SK-N-SH (cell line): Measurements from ENCODE around the gene TUBA8. TPM values are rescaled to one million over a fixed set of nuclear protein-coding genes. Genes with fewer than 3 reads are reported as not detected.

ENCODE experiments used
- CTCF ChIA-PET: fragments of 300-600, 350-600 bp; formaldehyde crosslinking; extraction: SDS; loops from one replicate; lab custom pipeline; 2021; lab: Yijun Ruan, JAX
- POLR2A ChIA-PET: fragments of 350-600 bp; sonication (Branson Sonifier 250); formaldehyde crosslinking; extraction: SDS; loops from one replicate; lab custom pipeline; 2020; ENCODE audit warnings: antibody characterized with exemption, inconsistent platforms; lab: Yijun Ruan, JAX
- DNase-seq: peaks from one replicate; pipeline ENCODE4 v3.0.0; 2012
- H2AFZ ChIP-seq: fragments of 200-600 bp; sonication (generic); 2 replicates; pipeline ENCODE4 v1.8.1; 2016; ENCODE audit warnings: antibody characterized with exemption, mild to moderate bottlenecking, low read depth
- H3F3A ChIP-seq: fragments of 200-600 bp; sonication (generic); replicated peaks from 2 replicates; pipeline ENCODE3; 2016; ENCODE audit warnings: antibody characterized with exemption, mild to moderate bottlenecking; ENCODE audit not compliant: insufficient read depth
- H3K27ac ChIP-seq, 2 experiments: fragments of 200-500 bp in 1 of 2; fragments of 200-600 bp in 1 of 2; sonication (Bioruptor generic) in 1 of 2; sonication (generic), shearing (Covaris generic) in 1 of 2; 2 replicates each; pipeline versions ENCODE4 v1.5.1 to v1.6.1; 2014 to 2016; ENCODE audit warnings: low read depth in 2 of 2, inconsistent platforms in 1 of 2, low read length in 1 of 2, mild to moderate bottlenecking in 1 of 2, mixed read lengths in 1 of 2
- H3K27me3 ChIP-seq: fragments of 200-600 bp; sonication (generic), shearing (Covaris generic); 2 replicates; pipeline ENCODE4 v1.6.1; 2016; ENCODE audit warnings: mixed run types; ENCODE audit not compliant: insufficient read depth
- H3K36me3 ChIP-seq, 2 experiments: fragments of 200-500 bp in 1 of 2; fragments of 200-600 bp in 1 of 2; sonication (Bioruptor generic) in 1 of 2; sonication (generic) in 1 of 2; replicated peaks in 1 of 2; 2 replicates each; pipeline versions ENCODE3 to v1.5.1; 2014 to 2016; ENCODE audit warnings: low read length in 1 of 2, mild to moderate bottlenecking in 1 of 2; ENCODE audit not compliant: insufficient read depth in 2 of 2, control insufficient read depth in 1 of 2
- H3K4me1 ChIP-seq, 2 experiments: fragments of 200-500 bp in 1 of 2; fragments of 200-600 bp in 1 of 2; sonication (Bioruptor generic) in 1 of 2; sonication (generic), shearing (Covaris generic) in 1 of 2; 2 replicates each; pipeline versions ENCODE4 v1.5.1 to v1.6.1; 2014 to 2016; ENCODE audit warnings: low read depth in 1 of 2, low read length in 1 of 2, mixed run types in 1 of 2; ENCODE audit not compliant: insufficient read depth in 2 of 2, control insufficient read depth in 1 of 2
- H3K4me2 ChIP-seq: fragments of 200-600 bp; sonication (generic), shearing (Covaris generic); 2 replicates; pipeline ENCODE4 v1.6.1; 2017; ENCODE audit warnings: mixed run types
- H3K4me3 ChIP-seq, 2 experiments: fragments of 200-500 bp in 1 of 2; fragments of 200-600 bp in 1 of 2; sonication (Bioruptor generic) in 1 of 2; sonication (generic), shearing (Covaris generic) in 1 of 2; 2 replicates each; pipeline versions ENCODE4 v1.5.1 to v1.8.1; 2014 to 2016; ENCODE audit warnings: low read depth in 2 of 2, inconsistent platforms in 1 of 2, low read length in 1 of 2, mild to moderate bottlenecking in 1 of 2, mixed read lengths in 1 of 2, moderate library complexity in 1 of 2
- H3K79me2 ChIP-seq: fragments of 200-600 bp; sonication (generic); 2 replicates; pipeline ENCODE4 v1.8.1; 2017; ENCODE audit warnings: mild to moderate bottlenecking; ENCODE audit not compliant: insufficient read depth
- H3K9ac ChIP-seq: fragments of 200-600 bp; sonication (generic); 2 replicates; pipeline ENCODE4 v1.6.1; 2017; ENCODE audit warnings: mixed run types
- H3K9me2 ChIP-seq: fragments of 200-600 bp; sonication (generic); 2 replicates; pipeline ENCODE4 v1.6.1; 2017; ENCODE audit warnings: mixed run types
- H3K9me3 ChIP-seq: fragments of 200-600 bp; sonication (generic); 2 replicates; pipeline ENCODE4 v1.6.1; 2017; ENCODE audit warnings: mixed run types, mild to moderate bottlenecking, moderate library complexity
- H4K20me1 ChIP-seq: fragments of 200-600 bp; sonication (generic); 2 replicates; pipeline ENCODE4 v1.6.1; 2017; ENCODE audit warnings: mild to moderate bottlenecking, mixed run types; ENCODE audit not compliant: insufficient read depth
- CHD2 ChIP-seq: fragments of 150-350 bp; IDR thresholded peaks from 2 replicates; pipeline ENCODE4 v1.6.1; 2018; ENCODE audit warnings: low read length; ENCODE audit not compliant: partially characterized antibody
- EZH2phosphoT487 ChIP-seq: fragments of 200-600 bp; sonication (generic); IDR thresholded peaks from 2 replicates; pipeline ENCODE4 v1.6.1; 2017; ENCODE audit warnings: low read depth, mixed run types, mild to moderate bottlenecking, antibody characterized with exemption, moderate library complexity, borderline replicate concordance
- FOXJ3 ChIP-seq: sonication (generic); formaldehyde crosslinking; IDR thresholded peaks from 2 replicates; pipeline ENCODE4 v1.5.1; 2020; ENCODE audit warnings: mild to moderate bottlenecking, missing genetic modification reagents
- FOXM1 ChIP-seq: IDR thresholded peaks from 2 replicates; pipeline ENCODE4 v1.4.0; 2012; ENCODE audit warnings: low read depth, mild to moderate bottlenecking
- GABPA ChIP-seq: IDR thresholded peaks from 2 replicates; pipeline ENCODE4 v1.4.0; 2012; ENCODE audit warnings: low read depth, mild to moderate bottlenecking
- IRF3 ChIP-seq: fragments of 150-350 bp; IDR thresholded peaks from 2 replicates; pipeline ENCODE4 v1.6.1; 2016; ENCODE audit warnings: mild to moderate bottlenecking, low read depth, low read length
- NRF1 ChIP-seq: IDR thresholded peaks from 2 replicates; pipeline ENCODE4 v1.6.1; 2012; ENCODE audit warnings: low read depth, mild to moderate bottlenecking, low read length
- RAD21 ChIP-seq: IDR thresholded peaks from 2 replicates; pipeline ENCODE4 v1.6.1; 2012; ENCODE audit warnings: mild to moderate bottlenecking, low read length
- RCOR1 ChIP-seq: fragments of 150-350 bp; IDR thresholded peaks from 2 replicates; pipeline ENCODE4 v1.6.1; 2017; ENCODE audit warnings: antibody characterized with exemption, low read length
- REST ChIP-seq: IDR thresholded peaks from 2 replicates; pipeline ENCODE4 v1.6.1; 2012; ENCODE audit warnings: mild to moderate bottlenecking, low read depth, low read length, moderate library complexity
- RFX5 ChIP-seq: IDR thresholded peaks from 2 replicates; pipeline ENCODE4 v1.6.1; 2012; ENCODE audit warnings: mild to moderate bottlenecking, improper control_type of control experiment, low read length
- RXRA ChIP-seq: IDR thresholded peaks from 2 replicates; pipeline ENCODE4 v1.4.0; 2012; ENCODE audit warnings: low read depth, mild to moderate bottlenecking, borderline replicate concordance
- SMC3 ChIP-seq: IDR thresholded peaks from 2 replicates; pipeline ENCODE4 v1.6.1; 2012; ENCODE audit warnings: low read depth, low read length, improper control_type of control experiment
- TAF1 ChIP-seq: IDR thresholded peaks from 2 replicates; pipeline ENCODE4 v1.6.1; 2012; ENCODE audit warnings: low read depth, mild to moderate bottlenecking, low read length, moderate library complexity, borderline replicate concordance
- TCF12 ChIP-seq: IDR thresholded peaks from 2 replicates; pipeline ENCODE4 v1.4.0; 2012
- USF1 ChIP-seq: IDR thresholded peaks from 2 replicates; pipeline ENCODE4 v1.4.0; 2012; ENCODE audit warnings: low read depth, borderline replicate concordance
- WGBS: methylation state at CpG from one replicate; pipeline ENCODE4 v1.1.6; 2017; ENCODE audit warnings: low lambda C conversion rate; 5-methylcytosine and 5-hydroxymethylcytosine counted together
- polyA plus RNA-seq, 3 experiments: library from polyadenylated mRNA; depleted of rRNA; stranded (reverse); fragments of >200 nt; gene quantifications; 2 replicates each; pipeline ENCODE4 v1.2.3, GENCODE V29; 2012
- TF ChIP-seq, protein P1 (sequence below): IDR thresholded peaks from 2 replicates; pipeline ENCODE4 v1.4.0; 2012; ENCODE audit warnings: low read depth, borderline replicate concordance

Gene TUBA8
- polyA plus RNA-seq, 1 of the 3 experiments (the other 2 are of a cell fraction) = 1.7 TPM

GRCh38 chr22:18064636-18065035, 46.0 kb upstream of the TUBA8 start:
- WGBS = 93% methylated on average over 7 of the region's 7 CpGs
- TF ChIP-seq SMC3 = no peak
- no peak for TF ChIP-seq RCOR1
- no peak for TF ChIP-seq GABPA
- TF ChIP-seq RFX5 = no peak
- TF ChIP-seq, protein P1, sequence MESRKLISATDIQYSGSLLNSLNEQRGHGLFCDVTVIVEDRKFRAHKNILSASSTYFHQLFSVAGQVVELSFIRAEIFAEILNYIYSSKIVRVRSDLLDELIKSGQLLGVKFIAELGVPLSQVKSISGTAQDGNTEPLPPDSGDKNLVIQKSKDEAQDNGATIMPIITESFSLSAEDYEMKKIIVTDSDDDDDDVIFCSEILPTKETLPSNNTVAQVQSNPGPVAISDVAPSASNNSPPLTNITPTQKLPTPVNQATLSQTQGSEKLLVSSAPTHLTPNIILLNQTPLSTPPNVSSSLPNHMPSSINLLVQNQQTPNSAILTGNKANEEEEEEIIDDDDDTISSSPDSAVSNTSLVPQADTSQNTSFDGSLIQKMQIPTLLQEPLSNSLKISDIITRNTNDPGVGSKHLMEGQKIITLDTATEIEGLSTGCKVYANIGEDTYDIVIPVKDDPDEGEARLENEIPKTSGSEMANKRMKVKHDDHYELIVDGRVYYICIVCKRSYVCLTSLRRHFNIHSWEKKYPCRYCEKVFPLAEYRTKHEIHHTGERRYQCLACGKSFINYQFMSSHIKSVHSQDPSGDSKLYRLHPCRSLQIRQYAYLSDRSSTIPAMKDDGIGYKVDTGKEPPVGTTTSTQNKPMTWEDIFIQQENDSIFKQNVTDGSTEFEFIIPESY = no peak
- no peak for TF ChIP-seq NRF1
- no peak for TF ChIP-seq CHD2
- no peak for TF ChIP-seq EZH2phosphoT487
- TF ChIP-seq REST = no peak
- no peak for TF ChIP-seq RAD21
- no peak for TF ChIP-seq FOXJ3 (CRISPR knock-in tag)
- TF ChIP-seq USF1 = no peak
- no peak for TF ChIP-seq TAF1
- TF ChIP-seq IRF3 = no peak
- no peak for TF ChIP-seq RXRA
- TF ChIP-seq FOXM1 = no peak
- no peak for TF ChIP-seq TCF12
- TF ChIP-seq, all 33 proteins: peak for 0
- Histone ChIP-seq H3K27ac (no peak overlapping the region), H3K4me3 (no peak overlapping the region), H3K9ac (no peak overlapping the region), H3K9me3 (no peaks in the 10 kb centered on the region), H3K27me3 (no peaks in the 10 kb centered on the region), H3F3A (no peaks in the 10 kb centered on the region), H2AFZ (no peak overlapping the region), H3K79me2 (no peaks in the 10 kb centered on the region), H3K4me1 (0 out of 4 replicates have a peak, but pooled peaks cover 0 to 12% of the 10 kb centered on the region in 2 experiments), H3K9me2 (no peaks in the 10 kb centered on the region), H3K4me2 (no peak overlapping the region), H4K20me1 (no peaks in the 10 kb centered on the region), H3K36me3 (no peaks in the 10 kb centered on the region)
- DNase-seq = no peak
- CTCF ChIA-PET = interaction anchor here (1.0 to 3.8 kb wide), 2 partner anchors 8 to 11 kb away, joined by 3 to 21 read pairs; no protein-coding TSS in a partner anchor
- POLR2A ChIA-PET = no interaction called here
